ENCODE measurements around the gene UBE2J2.

UBE2J2 gene

DNA sequence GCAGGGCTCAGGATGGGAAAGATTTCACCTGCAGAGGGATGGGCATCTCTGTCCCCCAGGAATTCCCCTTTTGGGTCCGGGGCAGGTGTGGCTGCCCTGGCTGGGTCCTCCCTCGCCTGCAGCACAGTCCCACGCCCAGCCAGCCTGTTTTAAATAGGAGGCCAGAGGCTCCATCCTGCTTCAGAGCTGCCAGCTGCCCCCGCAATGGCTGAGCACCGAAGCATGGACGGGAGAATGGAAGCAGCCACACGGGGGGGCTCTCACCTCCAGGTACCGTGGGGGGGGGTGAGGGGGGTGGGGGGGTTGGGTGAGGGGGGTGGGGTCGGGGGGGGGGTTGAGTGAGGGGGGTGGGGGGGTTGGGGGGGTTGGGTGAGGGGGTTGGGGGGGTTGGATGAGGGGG lies 10.2 kb upstream of the UBE2J2 start:
- Histone ChIP-seq H3K79me2 (ENCODE audit: insufficient read depth, low read length) (no peaks in the 10 kb centered on the region), H3K27me3 (ENCODE audit: insufficient read depth, low read length) (no peaks in the 10 kb centered on the region; the same call in 1 of the 2 replicates), H2AFZ (ENCODE audit: low read length) (no peak overlapping the region), H3K4me3 (ENCODE audit: low read depth, low read length, poor library complexity, severe bottlenecking) (no peak overlapping the region), H3K9me3 (ENCODE audit: low read length) (no peaks in the 10 kb centered on the region), H3F3A (ENCODE audit: insufficient read depth, low read length) (no peaks in the 10 kb centered on the region), H3K36me3 (ENCODE audit: insufficient read depth, low read length) (no peaks in the 10 kb centered on the region), H3K9me2 (ENCODE audit: low read depth, low read length) (no peaks in the 10 kb centered on the region), H3K4me1 (ENCODE audit: insufficient read depth, low read length, severe bottlenecking) (no peaks in the 10 kb centered on the region), H3K4me2 (ENCODE audit: low read length) (no peak overlapping the region), H3K9ac (ENCODE audit: low read length) (no peak overlapping the region), H3K27ac (ENCODE audit: low read depth, low read length, poor library complexity, severe bottlenecking) (no peak overlapping the region), H4K20me1 (ENCODE audit: insufficient read depth, low read length) (no peaks in the 10 kb centered on the region)
- TF ChIP-seq CTCF (IDR thresholded peaks at IDR 0.05; ENCODE audit: low read length) (no peak), EZH2 (IDR thresholded peaks at IDR 0.05; ENCODE audit: borderline replicate concordance, low read length) (no peak)

DNA sequence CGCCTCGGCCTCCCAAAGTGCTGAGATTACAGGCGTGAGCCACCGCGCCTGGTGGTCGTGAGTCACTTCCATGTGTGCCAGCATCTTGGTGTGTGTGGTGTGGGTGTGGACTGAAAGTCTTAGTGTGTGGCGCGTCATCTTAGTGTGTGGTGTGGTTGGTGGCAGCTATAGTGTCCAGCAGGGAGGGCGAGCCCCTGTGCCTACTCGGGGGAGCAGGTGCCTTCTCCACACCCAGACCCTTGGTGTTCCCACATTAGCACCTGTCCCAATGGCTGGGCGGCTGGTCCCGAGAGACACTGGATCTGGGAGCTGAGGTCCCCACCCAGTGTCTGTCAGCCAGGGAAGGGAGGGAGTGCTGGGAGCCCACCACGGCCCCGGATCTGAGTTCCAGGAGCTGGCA lies 9.3 kb upstream of the UBE2J2 start:
- Histone ChIP-seq H3K9me3 (ENCODE audit: low read length) (no peaks in the 10 kb centered on the region), H3K79me2 (ENCODE audit: insufficient read depth, low read length) (no peaks in the 10 kb centered on the region), H3K36me3 (ENCODE audit: insufficient read depth, low read length) (no peaks in the 10 kb centered on the region), H3K4me1 (ENCODE audit: insufficient read depth, low read length, severe bottlenecking) (no peaks in the 10 kb centered on the region), H3F3A (ENCODE audit: insufficient read depth, low read length) (no peaks in the 10 kb centered on the region), H2AFZ (ENCODE audit: low read length) (no peak overlapping the region), H4K20me1 (ENCODE audit: insufficient read depth, low read length) (no peaks in the 10 kb centered on the region), H3K9me2 (ENCODE audit: low read depth, low read length) (no peaks in the 10 kb centered on the region), H3K4me3 (ENCODE audit: low read depth, low read length, poor library complexity, severe bottlenecking) (no peak overlapping the region), H3K4me2 (ENCODE audit: low read length) (no peak overlapping the region), H3K27me3 (ENCODE audit: insufficient read depth, low read length) (no peaks in the 10 kb centered on the region; the same call in 1 of the 2 replicates), H3K9ac (ENCODE audit: low read length) (no peak overlapping the region), H3K27ac (ENCODE audit: low read depth, low read length, poor library complexity, severe bottlenecking) (no peak overlapping the region)
- TF ChIP-seq CTCF (IDR thresholded peaks at IDR 0.05; ENCODE audit: low read length) (no peak), EZH2 (IDR thresholded peaks at IDR 0.05; ENCODE audit: borderline replicate concordance, low read length) (no peak)

GRCh38 chr1:1281533-1282321 lies 8.1 kb upstream of the UBE2J2 start:
- H3K9me3 ChIP-seq (ENCODE audit: low read length) = no peaks in the 10 kb centered on the region
- H2AFZ ChIP-seq (ENCODE audit: low read length) = no peak overlapping the region
- no peaks in the 10 kb centered on the region for H3K36me3 ChIP-seq (ENCODE audit: insufficient read depth, low read length)
- no peaks in the 10 kb centered on the region for H3K4me1 ChIP-seq (ENCODE audit: insufficient read depth, low read length, severe bottlenecking)
- TF ChIP-seq EZH2 (IDR thresholded peaks at IDR 0.05; ENCODE audit: borderline replicate concordance, low read length) (no peak), CTCF (IDR thresholded peaks at IDR 0.05; ENCODE audit: low read length) (no peak)
- no peak overlapping the region for H3K27ac ChIP-seq (ENCODE audit: low read depth, low read length, poor library complexity, severe bottlenecking)
- H3K9me2 ChIP-seq (ENCODE audit: low read depth, low read length) = no peaks in the 10 kb centered on the region
- H3K27me3 ChIP-seq (ENCODE audit: insufficient read depth, low read length) = no peaks in the 10 kb centered on the region; the same call in 1 of the 2 replicates
- H3K4me2 ChIP-seq (ENCODE audit: low read length) = no peak overlapping the region
- H3K9ac ChIP-seq (ENCODE audit: low read length) = no peak overlapping the region
- H3F3A ChIP-seq (ENCODE audit: insufficient read depth, low read length) = no peaks in the 10 kb centered on the region
- no peak overlapping the region for H3K4me3 ChIP-seq (ENCODE audit: low read depth, low read length, poor library complexity, severe bottlenecking)
- no peaks in the 10 kb centered on the region for H4K20me1 ChIP-seq (ENCODE audit: insufficient read depth, low read length)
- no peaks in the 10 kb centered on the region for H3K79me2 ChIP-seq (ENCODE audit: insufficient read depth, low read length)
